Ovary (tissue), 3 donors: ENCODE results near the gene CALCR.

Experiments used
- POLR2A ChIP-seq: fragments of 450-650 bp; IDR thresholded peaks from one replicate; pipeline ENCODE4 v1.6.1; 2017; ENCODE audit warnings: antibody characterized with exemption, mild to moderate bottlenecking, moderate library complexity
- TF ChIP-seq, protein P1 (sequence below), 3 donors: fragments of 450-650 bp in 2 of 3; fragments of 200-600 bp in 1 of 3; IDR thresholded peaks; one replicate each; pipeline versions ENCODE4 v1.5.1 to v1.8.0; 2016 to 2022; ENCODE audit warnings: antibody characterized with exemption in 3 of 3, mild to moderate bottlenecking in 1 of 3
- donor health status: DM: no; HTN: no; CAD: no.

DNA sequence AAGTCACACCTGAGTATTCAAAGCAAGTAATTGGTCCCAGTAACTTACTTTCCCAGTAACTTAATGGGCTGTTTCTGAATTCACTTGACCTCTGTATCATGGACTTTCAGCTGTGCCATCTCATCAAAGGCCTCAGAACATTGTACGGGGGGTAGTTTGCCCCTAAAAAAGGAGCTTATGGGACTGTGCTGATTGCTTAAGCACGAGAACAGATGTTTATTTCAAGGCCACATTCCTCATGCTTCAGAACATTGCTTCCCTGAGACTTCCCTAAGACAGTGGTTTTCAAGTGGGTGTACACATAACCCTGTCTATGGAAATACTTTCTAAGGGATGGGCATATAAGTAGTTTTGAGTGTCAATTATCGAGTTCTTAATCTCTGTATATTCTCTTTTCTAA is 26.8 kb downstream of the CALCR start:
- TF ChIP-seq, protein P1, sequence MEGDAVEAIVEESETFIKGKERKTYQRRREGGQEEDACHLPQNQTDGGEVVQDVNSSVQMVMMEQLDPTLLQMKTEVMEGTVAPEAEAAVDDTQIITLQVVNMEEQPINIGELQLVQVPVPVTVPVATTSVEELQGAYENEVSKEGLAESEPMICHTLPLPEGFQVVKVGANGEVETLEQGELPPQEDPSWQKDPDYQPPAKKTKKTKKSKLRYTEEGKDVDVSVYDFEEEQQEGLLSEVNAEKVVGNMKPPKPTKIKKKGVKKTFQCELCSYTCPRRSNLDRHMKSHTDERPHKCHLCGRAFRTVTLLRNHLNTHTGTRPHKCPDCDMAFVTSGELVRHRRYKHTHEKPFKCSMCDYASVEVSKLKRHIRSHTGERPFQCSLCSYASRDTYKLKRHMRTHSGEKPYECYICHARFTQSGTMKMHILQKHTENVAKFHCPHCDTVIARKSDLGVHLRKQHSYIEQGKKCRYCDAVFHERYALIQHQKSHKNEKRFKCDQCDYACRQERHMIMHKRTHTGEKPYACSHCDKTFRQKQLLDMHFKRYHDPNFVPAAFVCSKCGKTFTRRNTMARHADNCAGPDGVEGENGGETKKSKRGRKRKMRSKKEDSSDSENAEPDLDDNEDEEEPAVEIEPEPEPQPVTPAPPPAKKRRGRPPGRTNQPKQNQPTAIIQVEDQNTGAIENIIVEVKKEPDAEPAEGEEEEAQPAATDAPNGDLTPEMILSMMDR (IDR thresholded peaks at IDR 0.05) = no peak
- TF ChIP-seq POLR2A = no peak
